Activated CD4-positive, CD25-positive, alpha-beta regulatory T cell treated with anti-CD3 and anti-CD28 coated beads, Interleukin-2, amount 50 U/mL, for 24 hours (primary cell): ENCODE data around the gene ALDH3A2.

ENCODE experiments used
- ATAC-seq, 2 donors: fragments of 150-1000 bp; cut with Tn5 transposase; one replicate each; pipeline ENCODE4 v1.10.0; 2021; ENCODE audit warnings: mild to moderate bottlenecking in 1 of 2, moderate library complexity in 1 of 2

ALDH3A2 gene

DNA sequence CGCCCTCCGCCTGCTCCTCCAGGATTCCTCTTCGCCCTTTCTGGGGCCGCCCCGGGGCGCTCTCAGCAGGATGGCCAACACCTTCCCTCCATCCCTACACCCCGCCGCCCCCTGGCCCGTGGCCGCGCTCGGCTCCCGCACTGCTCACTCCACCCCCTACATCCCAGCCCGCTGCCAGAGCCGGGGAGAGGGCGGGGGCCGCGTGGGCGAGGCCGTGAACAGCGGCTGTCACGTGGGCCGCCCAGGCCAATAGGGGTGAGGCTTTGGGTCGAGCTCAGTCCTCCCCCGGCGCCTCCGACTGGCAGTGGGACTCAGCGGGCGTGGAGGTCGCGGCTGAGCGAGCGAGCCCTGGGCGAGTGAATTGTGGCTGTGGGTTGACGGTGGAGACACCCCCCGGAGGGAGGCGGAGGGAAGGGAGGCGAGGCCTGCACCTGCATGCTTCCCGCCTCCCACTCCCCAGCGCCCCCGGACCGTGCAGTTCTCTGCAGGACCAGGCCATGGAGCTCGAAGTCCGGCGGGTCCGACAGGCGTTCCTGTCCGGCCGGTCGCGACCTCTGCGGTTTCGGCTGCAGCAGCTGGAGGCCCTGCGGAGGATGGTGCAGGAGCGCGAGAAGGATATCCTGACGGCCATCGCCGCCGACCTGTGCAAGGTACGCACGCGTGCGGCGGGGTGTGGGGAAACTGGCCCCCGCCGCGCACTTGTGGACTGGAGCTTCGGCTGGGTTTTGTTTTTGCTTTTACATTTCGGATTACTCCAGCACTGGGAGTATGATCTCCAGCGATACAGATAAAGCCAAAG, at the start of gene ALDH3A2:
TSS of gene ALDH3A2 (plus strand) at position 277 of the 799 bp plus-strand sequence. CDS start at position 498, 221 bp downstream.
- peak; percentile 96 to 97 for ATAC-seq

DNA sequence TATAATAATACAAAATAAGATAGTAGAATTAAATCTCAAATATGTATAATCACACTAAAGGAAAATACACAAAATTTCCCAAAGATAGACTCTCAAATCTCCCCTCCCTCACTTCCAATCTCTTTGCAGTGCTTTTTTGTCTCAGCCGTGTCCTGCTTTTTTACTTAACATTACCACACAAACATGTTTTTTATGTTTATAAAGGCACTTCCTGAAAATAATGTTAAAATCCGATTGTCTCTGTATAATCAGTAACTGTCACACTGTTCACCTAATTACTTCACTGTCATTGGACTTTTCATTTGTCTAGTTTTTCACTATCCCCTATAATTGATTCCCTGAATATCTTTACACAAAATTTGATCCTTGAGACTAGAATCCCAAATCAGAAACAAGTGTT, 38.2 kb upstream of the ALDH3A2 start:
- ATAC-seq: no peak

GRCh38 chr17:19610879-19611278, 37.7 kb upstream of the ALDH3A2 start:
- ATAC-seq: no peak

DNA sequence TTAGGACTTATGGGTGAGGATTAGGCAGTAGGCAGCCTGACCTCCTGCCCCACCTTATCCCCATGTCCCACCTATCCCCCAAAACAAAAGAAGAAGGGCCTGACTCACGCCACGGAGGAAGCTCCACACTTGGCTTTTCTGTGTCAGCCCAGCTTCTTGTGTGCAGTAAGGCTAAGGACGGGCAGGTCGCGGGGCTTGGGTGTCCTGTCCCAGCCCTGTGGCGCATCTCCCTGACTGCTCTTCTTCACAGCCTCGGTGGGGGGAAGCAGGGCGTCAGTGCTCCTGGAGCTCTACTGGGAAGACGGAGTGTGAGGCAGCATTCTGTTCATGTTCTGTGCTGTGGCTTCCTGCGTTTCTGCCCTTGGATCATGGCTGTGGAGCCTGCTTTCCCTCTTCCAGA, 34.6 kb upstream of the ALDH3A2 start:
- no peak for ATAC-seq

- no peak for ATAC-seq
Measured at GRCh38 chr17:19614900-19615299, 33.7 kb upstream of the ALDH3A2 start.

- no peak for ATAC-seq
Measured at GRCh38 chr17:19618015-19618414, 30.5 kb upstream of the ALDH3A2 start.

DNA sequence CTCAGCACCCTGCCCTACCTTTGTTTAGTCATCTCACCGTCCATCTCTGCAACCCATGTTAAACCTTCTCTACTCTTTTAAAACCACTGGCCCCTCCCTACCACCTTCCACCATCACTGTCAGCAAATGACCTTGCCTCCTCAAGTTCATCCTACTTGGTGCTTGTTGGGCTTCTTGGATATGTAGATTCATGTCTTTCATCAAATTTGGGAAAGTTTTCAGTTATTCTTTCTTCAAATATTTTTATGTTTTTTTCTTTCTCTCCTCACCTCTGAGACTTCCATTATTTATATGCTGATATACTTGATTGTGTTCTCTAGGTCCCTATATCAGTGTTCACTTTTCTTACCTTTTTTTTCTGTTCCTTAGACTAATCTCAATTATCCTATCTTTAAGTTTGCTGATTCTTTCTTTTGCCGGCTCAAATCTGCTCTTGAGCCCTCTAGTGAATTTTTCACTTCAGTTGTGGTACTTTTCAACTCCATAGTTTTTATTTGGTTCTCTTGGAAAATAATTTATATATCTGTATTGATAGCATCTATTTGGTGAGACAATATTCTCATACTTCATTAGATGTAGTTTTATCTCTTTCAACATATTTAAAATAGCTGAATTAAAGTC, 28.7 kb upstream of the ALDH3A2 start:
- no peak for ATAC-seq

GRCh38 chr17:19621697-19622096, 26.9 kb upstream of the ALDH3A2 start:
- ATAC-seq: no peak

- no peak for ATAC-seq
Measured at GRCh38 chr17:19626079-19626478, 22.5 kb upstream of the ALDH3A2 start.

GRCh38 chr17:19629449-19629848, 19.1 kb upstream of the ALDH3A2 start:
- ATAC-seq: no peak

- no peak for ATAC-seq
Measured at GRCh38 chr17:19630035-19630434, 18.5 kb upstream of the ALDH3A2 start.

DNA sequence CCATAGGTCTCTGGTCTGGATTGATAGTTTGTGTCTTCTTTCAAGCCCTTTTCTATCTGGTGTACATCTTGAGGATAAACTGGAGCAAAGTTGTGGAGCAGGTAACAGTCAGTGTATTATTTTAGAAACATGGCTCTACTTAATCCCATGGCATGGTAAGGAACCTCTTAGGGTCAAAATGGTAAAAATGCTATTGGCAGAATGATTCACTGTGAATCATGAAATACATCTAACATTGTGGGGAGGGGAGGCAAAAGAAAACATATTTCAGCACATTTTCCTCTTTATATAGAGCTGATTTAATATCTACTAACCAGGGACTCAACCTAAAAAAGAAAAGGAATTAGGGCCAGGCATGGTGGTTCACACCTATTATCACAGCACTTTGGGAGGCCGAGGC, 17.9 kb upstream of the ALDH3A2 start:
- no peak for ATAC-seq

DNA sequence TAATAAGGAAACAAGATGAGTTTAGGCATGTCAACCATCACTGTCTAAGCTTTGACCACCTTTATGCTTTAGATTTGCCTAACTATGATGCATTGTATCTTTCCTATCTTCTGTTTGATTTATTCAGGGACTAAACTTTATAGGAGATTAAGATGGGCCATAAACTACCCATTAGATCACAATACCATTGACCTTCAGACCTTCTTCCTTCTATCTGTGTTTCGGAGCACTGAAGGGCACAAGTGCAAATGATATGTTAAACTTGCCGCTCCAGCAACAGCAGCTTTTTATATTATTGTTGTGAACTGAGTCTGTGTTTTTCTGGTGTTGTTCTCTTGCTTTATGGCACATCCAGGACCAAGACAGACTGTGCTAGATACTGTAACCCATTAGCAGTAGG, 16.6 kb upstream of the ALDH3A2 start:
- ATAC-seq: no peak

- ATAC-seq: no peak
Measured at GRCh38 chr17:19641687-19642372, 6.7 kb upstream of the ALDH3A2 start.

- no peak for ATAC-seq
Measured at GRCh38 chr17:19642373-19642893, 6.1 kb upstream of the ALDH3A2 start.

DNA sequence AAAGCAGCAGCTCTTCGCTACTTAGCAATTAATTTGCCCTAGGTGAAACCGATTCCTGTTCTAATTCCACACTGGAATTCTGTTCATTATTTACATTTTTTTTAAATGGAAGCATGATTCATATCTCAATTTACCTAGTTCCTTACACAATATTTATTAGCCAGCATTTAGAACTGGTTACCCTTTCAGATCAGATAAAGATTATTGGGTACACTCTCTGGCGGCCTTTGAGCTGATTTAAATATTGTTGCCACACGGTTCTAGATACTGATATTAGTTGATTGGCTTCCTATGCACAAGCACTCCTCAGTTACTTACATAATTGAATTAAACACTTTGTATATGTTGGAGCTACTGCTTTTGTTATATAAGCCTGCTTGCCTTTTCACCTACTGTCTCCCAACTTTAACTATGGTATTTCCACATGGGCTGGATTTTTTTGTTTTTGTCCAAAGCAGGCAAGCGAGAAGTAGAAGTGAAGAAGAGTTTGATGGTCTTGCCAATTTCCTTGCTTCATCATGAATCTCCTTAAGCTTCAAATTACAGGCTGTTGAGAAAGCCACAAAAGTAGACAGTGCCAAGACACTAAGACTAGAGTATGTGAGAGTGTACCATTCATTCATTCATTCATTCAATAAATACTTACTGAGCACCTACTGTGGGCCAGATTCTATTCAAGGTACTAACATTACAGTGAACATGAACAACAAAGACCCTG, 3.9 kb upstream of the ALDH3A2 start:
- no peak for ATAC-seq

- no peak for ATAC-seq
Measured at GRCh38 chr17:19645734-19646201, 2.8 kb upstream of the ALDH3A2 start.

DNA sequence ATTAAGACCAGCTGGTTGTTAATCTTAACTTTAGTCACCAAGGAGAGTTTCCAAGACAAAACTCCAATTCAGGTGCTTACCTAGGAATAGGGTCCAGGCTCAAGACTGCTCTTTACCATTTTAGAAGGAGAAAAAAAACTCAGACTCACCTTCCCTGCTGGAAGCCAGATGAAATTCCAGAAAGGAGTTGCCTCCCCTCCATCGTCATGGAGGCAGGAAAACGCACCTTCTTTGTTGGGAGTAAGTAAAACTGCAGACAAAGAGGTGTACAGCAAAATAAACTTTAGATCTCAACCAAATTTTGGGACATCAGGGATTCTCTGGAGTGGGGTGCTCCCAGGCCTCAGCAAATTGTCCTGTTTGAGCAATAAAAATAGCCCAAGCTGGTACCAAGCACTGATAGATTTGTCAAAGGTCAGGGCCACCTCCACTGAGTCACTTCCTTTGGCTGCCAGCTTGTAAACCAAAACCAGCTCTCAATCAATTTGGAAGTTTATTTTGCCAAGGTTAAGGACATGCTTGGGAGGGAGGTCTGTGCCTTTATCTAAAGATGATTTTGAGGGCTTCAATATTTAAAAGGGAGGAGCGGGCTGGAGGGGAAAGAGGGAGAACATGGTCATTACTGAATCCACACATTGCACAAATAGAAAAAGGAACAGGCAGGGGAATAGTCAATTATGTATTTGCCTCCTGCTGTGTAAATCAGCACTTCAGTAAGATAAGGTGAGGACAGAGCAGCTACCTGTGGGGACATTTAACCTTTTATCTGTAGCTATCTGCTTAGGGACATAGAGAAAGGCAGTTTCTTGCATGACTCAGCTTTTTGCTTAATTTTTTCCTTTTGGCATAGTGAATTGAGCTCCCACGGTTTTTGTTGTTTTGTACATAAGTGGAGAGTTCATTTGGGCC, 1.5 kb upstream of the ALDH3A2 start:
- no peak for ATAC-seq

DNA sequence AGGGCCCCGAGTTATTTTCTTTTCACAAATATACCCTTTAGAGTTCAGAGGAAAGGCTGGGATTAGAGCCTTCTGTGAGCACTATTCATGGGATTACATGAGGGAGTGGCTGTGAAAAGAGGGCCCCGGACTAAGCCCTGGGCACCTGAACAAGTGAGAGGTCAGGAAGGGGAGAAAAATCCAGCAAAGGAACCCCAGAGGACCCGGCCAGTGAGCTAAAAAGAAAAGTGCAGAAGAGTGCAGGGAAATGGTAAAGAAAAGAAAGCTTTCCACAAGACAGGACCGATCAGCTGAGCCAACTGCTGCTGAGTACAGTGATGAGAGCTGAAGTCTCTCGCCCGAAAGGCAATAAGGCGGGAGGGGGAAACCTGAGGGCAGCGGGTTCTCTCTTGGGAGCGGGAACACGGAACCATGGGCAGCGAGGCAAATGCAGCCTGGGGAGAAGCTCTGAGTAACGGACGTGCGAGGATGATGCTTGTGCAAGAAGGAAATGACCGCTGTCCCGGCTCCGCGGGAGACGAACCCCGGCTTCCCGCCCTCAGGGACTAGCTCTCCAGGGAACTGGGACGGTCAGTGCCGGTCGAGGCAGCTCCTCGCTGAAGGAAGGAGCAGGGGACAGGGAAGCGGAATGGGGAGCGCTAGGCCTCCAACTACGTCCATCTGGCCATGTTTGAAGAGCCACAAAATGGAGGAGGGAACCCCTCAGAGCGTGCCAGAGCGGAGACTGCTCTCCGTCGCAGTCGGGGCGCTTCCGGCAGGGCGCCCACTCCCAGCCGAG, 665 bp upstream of the ALDH3A2 start:
- ATAC-seq: peak; percentile 42 to 47

- no peak for ATAC-seq
Measured at GRCh38 chr17:19649274-19649541, 657 bp downstream of the ALDH3A2 start.

DNA sequence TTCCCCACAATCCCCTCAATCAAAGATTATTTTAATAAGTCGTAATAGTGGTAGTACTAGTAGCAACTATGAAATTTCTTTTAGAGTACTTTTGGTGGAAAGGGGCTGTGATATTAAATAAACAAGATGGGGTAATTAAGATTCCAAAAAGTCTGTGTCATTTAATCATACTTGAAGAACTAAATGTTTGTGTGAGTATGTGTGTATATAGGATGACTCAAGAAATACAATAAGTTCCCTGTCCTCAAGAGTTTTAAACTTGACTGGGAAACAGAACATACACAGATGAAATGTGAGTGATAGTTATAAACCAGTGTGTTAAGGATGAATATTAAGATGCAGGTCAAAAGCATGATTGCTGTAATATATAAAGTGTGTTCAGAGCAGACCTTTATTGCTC, 2.3 kb downstream of the ALDH3A2 start:
- no peak for ATAC-seq
